GM12865 (cell line): Measurements from ENCODE around the gene SEC61B.

Experiments
- DNase-seq: peaks from one replicate; pipeline ENCODE4 v3.0.0; 2010; ENCODE audit warnings: low read depth
- H3K4me3 ChIP-seq: 2 replicates; pipeline ENCODE4 v1.5.1; 2011; ENCODE audit warnings: mild to moderate bottlenecking, low read depth, low read length, control low read depth
- TF ChIP-seq, protein P1 (sequence below): IDR thresholded peaks from 2 replicates; pipeline ENCODE4 v1.5.1; 2011; ENCODE audit warnings: low read length, control low read depth, low read depth, inconsistent platforms; ENCODE audit not compliant: insufficient read depth; ENCODE audit errors: missing control alignments

The SEC61B gene

DNA sequence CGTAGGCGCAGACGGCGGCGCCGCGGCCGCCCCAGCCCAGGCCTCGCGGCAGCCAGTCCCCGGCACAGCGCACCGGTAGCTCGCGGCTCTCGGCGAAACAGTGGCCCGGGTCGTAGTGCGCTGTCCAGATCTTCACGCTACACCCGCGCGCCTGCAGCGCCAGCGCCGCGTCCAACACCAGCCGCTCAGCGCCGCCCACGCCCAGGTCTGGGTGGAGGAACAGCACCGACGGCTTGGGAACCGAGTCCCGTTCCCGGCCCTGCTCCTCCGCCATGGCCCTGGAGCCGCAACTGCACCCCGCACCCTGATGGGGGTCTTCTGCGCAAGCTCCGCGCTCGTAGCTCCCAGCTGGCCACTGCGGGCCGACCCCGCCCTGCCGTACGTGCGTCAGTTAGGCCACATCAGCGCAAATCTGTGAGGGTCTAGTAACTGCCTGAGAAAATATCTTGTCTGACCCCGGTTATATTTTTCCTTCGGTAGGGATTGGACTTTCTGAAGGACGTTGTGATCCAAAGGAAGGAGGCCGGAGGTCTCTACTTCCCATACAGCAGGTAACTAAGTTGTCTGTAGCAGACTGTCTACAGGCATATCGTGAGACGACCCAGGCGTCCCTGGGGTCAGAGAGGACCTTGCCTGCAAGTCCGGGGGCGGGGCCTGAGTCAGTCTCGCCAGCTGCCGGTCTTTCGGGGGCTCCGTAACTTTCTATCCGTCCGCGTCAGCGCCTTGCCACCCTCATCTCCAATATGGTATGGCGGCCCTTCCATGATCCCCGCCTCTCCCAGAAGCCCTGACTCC is at the start of gene SEC61B, which contains the start of gene ALG2:
TSS of gene SEC61B (plus strand) at position 662 of the 795 bp plus-strand sequence. CDS start at position 744, 82 bp downstream.
TSS of gene ALG2 (minus strand) at position 322 of the 795 bp plus-strand sequence. CDS start at position 274, 48 bp downstream.
- TF ChIP-seq, protein P1, sequence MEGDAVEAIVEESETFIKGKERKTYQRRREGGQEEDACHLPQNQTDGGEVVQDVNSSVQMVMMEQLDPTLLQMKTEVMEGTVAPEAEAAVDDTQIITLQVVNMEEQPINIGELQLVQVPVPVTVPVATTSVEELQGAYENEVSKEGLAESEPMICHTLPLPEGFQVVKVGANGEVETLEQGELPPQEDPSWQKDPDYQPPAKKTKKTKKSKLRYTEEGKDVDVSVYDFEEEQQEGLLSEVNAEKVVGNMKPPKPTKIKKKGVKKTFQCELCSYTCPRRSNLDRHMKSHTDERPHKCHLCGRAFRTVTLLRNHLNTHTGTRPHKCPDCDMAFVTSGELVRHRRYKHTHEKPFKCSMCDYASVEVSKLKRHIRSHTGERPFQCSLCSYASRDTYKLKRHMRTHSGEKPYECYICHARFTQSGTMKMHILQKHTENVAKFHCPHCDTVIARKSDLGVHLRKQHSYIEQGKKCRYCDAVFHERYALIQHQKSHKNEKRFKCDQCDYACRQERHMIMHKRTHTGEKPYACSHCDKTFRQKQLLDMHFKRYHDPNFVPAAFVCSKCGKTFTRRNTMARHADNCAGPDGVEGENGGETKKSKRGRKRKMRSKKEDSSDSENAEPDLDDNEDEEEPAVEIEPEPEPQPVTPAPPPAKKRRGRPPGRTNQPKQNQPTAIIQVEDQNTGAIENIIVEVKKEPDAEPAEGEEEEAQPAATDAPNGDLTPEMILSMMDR, result no peak
- H3K4me3 ChIP-seq, result peak within 1 kb of the TSS; percentile 65

DNA sequence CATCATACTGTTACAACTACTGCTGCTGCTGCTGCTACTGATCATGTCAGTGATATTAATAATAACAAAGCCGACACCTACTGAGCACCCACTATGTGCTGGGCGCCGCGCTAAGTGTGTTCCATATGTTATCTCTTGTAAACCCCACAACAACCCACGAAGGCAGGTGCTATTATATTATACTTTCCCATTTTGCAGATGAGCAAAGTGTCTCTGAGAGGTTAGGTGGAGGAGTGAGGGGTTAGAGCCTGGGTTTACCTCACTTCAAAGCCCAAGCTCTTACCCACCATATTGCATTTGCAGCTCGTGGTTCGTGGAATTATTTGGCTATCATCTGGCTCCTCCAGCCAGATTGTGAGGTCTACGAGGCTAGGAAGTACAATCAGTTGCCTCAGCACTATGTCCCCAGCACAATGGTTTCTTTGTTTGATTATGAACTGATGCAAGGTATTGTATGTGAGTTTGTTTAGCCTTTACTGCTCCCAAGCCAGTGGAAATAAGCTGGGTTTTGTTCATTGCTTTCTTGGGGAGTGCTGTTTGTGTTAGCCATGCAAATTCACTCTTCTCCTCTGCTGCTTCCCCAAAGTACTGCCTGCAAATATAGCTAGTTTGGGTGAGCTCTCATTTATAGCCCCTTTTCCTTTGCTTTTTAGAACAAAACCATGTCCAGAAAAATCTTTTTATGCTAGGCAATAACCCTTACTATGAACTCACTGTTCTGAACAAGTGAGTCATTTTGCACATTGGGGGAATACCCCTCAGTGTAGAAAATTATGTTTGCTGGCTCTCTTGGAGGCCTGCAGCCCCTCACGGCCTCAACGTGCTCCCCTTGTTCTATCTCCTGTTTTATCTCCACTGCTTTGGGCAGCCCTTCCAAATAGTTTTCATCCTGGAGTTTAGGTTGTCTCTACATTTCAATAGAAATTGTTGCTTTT is 48.2 kb upstream of the SEC61B start:
- no peak for DNase-seq
- no peak overlapping the region for H3K4me3 ChIP-seq
- TF ChIP-seq, protein P1, result no peak

More for the DNA sequence above, at the start of gene SEC61B, which contains the start of gene ALG2:
- DNase-seq, result peak; percentile 97

DNA sequence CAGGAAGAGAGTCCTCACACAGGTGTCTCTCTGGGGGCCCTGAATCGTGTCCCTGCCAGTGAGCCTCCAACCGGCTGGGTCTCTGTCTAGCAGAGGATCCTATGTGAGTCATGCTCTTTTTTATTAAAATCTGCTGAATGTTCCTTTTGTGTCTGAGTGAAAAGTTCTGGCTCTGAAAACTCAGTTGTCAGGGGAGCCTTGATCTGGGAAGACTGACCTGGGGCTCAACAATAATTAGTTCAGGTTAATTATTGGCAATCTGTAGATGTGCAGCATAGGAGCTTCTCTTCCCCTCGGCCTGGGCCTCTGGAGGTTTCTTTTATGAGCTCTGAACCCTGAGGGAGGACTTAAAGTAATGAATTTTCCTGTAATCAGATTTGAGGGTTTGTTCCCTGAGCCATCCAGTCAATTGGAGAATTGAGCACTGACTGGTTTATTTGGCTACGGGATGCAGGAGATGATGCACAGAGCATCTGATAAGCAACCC is 45.5 kb upstream of the SEC61B start:
- no peak for DNase-seq
- TF ChIP-seq, protein P1, result no peak

DNA sequence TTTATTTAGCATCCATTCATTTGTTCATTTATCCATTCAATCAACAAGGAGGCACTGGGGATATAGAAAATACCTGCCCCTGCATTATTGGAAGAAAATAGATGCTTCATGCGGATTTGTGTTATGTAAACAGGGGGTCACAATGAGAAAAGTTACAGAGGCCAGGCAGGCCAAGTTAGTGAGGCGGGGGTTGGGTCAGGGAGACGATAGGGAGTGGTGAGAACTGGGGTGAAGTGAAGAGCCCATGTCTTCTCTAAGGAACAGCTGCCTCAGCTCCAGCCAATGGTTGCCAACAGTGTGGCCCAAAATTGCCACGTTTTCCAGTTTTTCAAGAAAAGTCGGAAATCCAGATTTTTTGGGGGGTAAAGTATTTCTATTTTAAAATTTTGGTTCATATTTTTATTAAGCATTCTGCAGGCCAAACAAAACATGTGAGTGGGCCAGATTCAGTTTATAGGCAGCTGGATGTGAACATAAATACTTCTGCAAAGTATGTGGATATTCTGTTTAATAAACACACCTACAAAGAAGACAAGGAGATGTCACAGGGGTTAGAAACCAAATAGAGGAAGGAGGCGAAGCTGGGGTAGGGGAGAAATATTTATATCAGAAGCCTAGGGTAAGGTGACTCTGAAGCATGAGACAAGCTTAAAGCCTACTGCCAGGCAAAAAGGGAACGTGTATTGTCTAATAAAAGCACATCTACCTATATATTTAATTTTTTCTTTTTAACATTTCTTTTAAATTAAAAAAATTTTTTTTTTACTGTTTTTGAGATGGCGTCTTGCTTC is 44.3 kb upstream of the SEC61B start:
- DNase-seq, result no peak
- H3K4me3 ChIP-seq, result no peak overlapping the region
- TF ChIP-seq, protein P1, result no peak

More for the DNA sequence above, 45.5 kb upstream of the SEC61B start:
- no peak overlapping the region for H3K4me3 ChIP-seq

DNA sequence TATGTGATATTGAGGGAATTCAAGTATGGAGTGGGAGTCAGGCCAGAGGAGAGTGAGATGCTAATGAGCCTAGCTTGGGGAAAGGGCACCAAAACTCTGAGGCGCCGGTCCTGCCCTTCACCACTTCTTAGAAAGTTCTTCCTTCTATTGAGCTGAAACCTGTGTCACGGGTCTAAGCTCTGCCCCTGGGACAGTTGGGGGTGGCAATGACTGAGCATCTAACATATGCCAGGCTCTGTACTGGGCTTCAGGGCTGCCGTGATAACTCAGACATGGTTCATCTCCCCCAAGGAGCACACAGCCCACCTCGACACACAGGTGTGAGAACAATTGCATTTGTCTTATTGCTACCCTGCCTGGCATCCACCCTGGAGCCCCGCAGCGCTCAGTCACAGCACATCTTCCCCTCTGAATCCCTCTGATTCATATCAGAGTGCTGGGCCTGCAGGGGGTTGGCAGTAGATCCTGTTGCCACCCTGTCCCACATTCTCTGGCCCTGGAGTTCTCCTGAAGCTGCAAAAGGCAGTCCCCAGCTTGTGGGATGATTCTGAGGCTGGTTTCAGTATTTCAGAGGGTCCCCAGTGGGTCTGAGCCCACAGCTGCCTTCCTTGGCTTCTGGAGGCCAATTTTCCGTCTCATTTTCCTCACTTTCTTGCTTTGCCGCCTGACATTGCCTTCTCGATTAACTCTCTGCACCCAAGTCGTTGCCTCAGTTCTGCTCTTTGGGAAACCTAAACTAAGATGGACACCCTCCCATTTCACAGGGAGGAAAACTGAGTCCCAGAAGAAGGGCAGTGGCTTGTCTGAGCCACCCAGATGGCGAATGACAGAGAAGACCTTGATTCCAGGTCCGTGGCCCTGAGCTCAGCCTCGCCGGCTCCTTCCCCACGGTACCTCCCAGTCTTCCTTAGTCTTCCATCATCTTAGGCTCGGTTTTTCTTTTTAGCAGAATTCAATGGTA is 42.9 kb upstream of the SEC61B start:
- DNase-seq, result no peak
- TF ChIP-seq, protein P1, result no peak
- H3K4me3 ChIP-seq, result no peak overlapping the region
